Endometrial microvascular endothelial cells (primary cell): Measurements from ENCODE around the gene IL17F. TPM values are rescaled to one million over a fixed set of nuclear protein-coding genes. Genes with fewer than 3 reads are reported as not detected.

ENCODE experiments used
- in situ Hi-C: cut with HindIII; loops from 2 replicates; pipeline ENCODE4 v1.10.0; 2017; ENCODE audit warnings: low sequenced_read_pairs, low pct_unique_long_range_greater_than_20kb; ENCODE audit errors: inconsistent ontology term
- total RNA-seq: library from RNA; depleted of rRNA; stranded (reverse); fragments of >200 nt; gene quantifications from one replicate; pipeline ENCODE4 v1.2.3, GENCODE V29; 2015; ENCODE audit errors: inconsistent ontology term

Gene IL17F
- not detected for total RNA-seq

- in situ Hi-C loops, result no loop called here
These were observed at the start of gene IL17F for GRCh38 chr6:52244400-52244799. Gene IL17F, minus strand, starts transcription at chr6:52244500. Its CDS starts 71 bp downstream, at chr6:52244429.

DNA sequence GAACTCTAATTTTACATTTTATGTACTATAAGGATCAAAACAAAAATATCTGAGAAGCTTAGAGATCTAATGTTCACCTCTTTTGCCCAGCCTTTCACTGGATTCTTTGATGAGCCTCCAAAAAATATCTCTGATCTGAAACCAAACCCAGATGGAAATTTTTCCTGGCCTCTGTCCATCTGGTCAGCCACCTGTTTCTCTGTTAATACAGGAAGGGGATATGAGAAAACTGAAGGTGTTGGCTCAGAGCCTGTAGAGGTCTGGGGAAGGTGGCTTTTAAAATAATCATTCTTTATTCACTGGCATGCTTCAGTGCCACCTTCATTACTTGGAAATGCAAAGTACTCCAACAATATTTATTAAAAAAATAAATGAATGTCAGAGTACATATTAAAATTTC, 48.8 kb upstream of the IL17F start:
- in situ Hi-C loops, result loop anchor here (25.0 kb wide), 1 partner anchor 94 kb away; no protein-coding TSS in a partner anchor

- in situ Hi-C loops, result loop anchor here (25.0 kb wide), 1 partner anchor 98 kb away; no protein-coding TSS in a partner anchor
These were observed 44.5 kb upstream of the IL17F start for GRCh38 chr6:52288841-52289240.

DNA sequence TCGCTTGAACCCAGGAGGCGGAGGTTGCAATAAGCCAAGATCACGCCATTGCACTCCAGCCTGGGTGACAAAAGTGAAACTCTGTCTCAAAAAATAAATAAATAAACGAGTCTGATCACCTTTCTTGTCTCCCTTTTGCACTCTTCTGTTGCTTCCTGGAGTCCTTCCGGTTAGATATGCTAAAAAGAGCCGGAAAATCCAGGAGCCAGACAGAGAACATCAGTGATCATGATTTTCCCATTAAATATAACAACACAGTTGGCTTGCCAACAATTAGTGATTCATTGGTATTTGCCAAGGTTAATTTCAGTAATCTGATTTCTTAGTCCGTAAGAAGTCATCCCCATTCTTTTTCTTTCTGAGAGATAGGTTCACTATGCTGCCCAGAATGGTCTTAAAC, 43.9 kb upstream of the IL17F start:
- in situ Hi-C loops, result loop anchor here (25.0 kb wide), 1 partner anchor 99 kb away; no protein-coding TSS in a partner anchor

DNA sequence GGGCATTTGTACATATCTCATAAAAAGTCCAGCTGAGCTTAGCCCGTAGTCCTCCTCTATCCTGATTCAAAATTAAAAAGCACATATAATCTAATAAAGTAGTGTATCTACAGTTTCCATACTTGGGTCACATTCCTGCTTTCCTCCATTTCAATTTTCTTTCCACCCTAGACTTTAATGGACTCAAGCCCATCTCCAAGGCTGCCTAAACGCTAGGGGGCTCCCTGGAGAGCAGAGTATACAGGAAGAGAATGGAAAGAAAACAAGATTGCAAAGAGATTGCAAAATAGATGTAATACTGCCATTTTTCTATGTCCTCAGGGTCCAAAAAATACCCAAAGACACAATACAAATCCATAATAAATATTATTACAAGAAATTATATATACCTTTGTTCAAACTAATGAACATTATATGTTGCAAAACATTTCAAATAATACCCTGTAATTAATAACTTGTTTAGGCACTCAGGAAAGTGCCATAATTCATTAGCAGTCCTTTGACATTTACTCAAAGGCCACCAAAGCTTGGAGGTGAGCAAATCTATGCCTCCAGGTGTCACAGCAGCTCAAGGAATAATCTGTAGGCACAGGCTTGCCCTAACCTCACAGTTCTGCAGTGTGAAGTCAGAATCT, 42.6 kb upstream of the IL17F start:
- in situ Hi-C loops, result loop anchor here (25.0 kb wide), 1 partner anchor 100 kb away; no protein-coding TSS in a partner anchor

- in situ Hi-C loops, result loop anchor here (25.0 kb wide), 1 partner anchor 102 kb away; no protein-coding TSS in a partner anchor
These were observed 41.1 kb upstream of the IL17F start for GRCh38 chr6:52285177-52286068.

DNA sequence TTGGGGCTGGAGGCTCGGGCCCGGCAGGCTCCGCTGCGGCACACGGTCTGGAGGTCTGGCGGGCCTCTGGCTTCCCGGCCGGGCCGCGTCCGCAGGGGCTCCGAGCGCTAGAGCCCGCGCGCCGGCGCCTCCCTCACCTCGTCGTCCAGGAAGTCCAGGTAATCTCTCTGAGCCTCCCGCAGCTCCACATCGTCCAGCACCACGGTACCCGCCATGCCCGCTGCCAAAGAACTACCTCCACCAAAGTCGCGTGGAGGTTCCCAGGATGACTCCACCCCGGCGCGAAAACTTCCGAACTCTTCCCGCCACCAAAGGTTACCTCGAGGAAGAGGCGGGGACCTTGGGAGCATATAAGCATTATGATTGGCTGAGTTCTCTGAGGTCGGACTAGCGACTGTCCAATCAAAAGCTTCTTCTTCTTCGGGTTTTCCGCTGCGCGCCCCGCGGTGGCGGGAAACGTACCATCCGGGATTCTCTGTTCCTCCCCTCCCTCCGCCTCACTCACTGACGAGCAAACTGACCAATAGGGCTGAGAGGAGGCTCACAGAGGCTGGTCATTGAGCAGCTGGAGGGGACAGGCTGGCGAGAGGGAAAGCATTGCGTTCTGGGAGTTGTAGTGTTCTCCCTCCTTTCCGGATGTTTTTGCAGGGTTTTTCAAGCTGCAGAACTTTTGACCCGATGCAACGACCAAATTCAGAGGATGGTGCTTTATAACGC, 40.3 kb upstream of the IL17F start, which contains the start of gene MCM3:
MCM3 (minus strand) TSS at position 283 of the 717 bp plus-strand sequence; CDS start at position 215, 68 bp downstream.
- in situ Hi-C loops, result loop anchor here (25.0 kb wide), 1 partner anchor 103 kb away; no protein-coding TSS in a partner anchor

GRCh38 chr6:52284131-52284459, 39.8 kb upstream of the IL17F start:
- in situ Hi-C loops, result loop anchor here (25.0 kb wide), 1 partner anchor 103 kb away; no protein-coding TSS in a partner anchor

GRCh38 chr6:52283111-52283510, 38.8 kb upstream of the IL17F start:
- in situ Hi-C loops, result loop anchor here (25.0 kb wide), 1 partner anchor 104 kb away; no protein-coding TSS in a partner anchor

GRCh38 chr6:52276130-52276529, 31.8 kb upstream of the IL17F start:
- in situ Hi-C loops, result loop anchor here (25.0 kb wide), 1 partner anchor 111 kb away; no protein-coding TSS in a partner anchor

DNA sequence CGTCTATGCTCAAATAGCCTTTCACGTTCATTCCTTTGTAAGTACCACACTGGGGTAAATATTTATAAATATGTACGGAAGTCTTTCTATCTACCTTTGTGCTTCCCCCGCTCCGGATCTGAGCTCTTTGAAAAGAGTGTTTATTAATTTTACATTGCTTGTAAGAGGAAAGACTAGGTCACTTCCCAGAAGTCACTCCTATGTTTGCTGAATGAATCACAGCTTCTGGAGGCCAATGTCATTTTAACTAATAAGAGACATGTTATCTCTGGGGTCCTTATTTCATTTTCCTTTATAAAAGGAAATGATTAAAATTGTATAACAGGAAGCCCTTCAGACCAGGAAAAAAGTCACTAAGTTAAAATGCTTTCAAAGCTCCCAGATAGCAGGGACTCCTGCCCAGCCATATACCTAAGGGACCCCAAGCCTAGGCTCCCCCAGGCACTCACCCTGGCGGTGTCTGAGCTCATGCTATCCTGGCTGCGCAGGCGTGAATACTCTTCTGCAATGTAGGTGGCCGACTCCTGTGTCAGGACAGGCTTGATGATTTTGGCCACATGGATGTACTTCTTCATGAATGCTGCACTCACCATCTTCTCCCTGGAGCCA, 27.7 kb upstream of the IL17F start:
- in situ Hi-C loops, result loop anchor here (25.0 kb wide), 1 partner anchor 390 kb away; the partner anchor contains the start of gene TMEM14A

DNA sequence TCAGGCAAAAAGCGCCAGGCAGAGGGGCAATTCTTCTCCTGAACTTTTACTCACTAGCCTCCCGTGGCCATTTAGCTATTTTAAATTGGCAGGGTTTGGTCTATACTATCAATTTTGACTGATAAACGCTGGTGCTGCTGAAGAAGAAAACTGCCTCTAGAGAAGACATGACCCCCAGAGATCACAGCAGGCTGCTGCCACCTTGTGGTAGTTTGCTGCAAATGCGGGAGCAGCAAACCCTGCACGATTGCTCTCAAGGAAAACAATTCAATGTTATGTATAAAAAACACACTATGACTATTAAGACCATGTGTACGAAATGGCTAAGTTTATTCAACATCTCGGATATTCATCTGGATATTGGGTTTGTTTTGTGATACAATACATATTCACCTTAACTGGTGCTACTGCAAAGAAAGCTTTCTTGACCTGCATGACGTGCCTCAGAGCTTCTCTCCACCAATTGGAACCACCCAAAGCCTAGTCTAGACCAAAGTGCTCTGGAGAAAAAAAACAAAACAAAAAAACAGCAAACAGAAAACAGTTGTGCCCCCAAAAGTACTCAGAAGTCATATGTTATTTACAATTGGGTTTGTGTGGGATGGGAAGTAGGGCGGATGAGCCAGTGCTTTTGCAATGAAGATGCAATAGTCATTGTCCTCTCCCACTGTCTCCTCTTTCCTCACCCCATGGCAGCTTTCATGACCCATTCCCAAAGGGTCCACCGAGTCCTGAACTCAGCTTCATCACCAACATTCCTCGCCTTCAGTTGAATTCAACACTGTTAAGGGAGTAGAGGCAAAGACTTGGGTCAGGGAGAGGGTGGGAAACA, 19.6 kb upstream of the IL17F start:
- in situ Hi-C loops, result loop anchor here (25.0 kb wide), 1 partner anchor 398 kb away; the partner anchor contains the start of gene TMEM14A

DNA sequence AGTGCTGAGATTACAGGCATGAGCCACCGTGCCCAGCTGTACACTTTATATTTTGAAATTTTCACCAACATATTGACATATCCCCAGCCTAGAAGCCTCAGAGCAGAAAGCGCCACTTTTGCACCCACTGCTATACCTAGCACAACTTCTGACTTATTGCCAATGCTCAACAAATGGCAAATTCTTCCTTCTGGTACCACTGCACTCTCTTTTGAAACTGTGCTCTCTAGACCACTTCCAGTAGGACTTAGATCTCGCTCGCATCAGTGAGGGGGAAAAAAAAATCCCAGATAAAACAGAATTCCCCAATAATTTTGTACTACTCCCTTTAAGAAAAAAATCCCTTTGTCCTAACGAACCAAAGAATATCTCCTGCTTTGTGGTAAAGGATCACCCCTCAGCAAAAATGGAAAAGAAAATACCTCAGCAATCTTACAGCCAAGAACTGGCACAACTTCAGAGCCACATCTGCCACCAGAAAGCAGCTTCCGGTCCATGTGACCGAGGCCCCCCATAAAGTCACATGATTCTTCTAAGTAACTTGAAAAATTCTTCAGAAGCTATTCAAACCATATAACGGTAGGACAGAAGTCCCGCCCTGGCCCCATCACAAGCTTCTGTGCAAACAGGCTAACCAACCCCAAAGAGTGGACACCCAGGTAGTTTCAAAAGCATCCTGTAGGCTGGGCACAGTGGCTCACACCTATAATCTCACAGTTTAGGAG, 18.5 kb upstream of the IL17F start:
- in situ Hi-C loops, result loop anchor here (25.0 kb wide), 1 partner anchor 400 kb away; the partner anchor contains the start of gene TMEM14A

DNA sequence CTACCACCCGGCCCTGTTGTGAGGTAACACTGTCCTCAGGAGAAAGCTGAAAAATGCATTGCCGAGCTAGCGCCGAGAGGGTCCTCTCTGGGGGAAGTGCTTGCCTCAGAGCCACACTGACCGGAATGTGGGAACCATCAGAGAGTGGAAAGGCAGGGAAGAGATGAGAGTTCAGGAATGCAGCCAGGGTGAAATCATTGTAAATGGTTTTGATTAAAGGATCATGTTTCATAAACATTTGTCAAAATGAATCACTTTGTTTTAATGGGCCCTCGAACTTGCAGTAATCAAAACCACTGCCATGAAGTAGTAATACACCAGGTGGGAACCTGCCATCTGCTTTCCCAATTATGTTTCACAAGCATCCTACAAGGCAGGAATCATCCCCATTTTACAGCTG, 16.9 kb upstream of the IL17F start:
- in situ Hi-C loops, result loop anchor here (25.0 kb wide), 1 partner anchor 401 kb away; the partner anchor contains the start of gene TMEM14A

GRCh38 chr6:52260634-52261033, 16.3 kb upstream of the IL17F start:
- in situ Hi-C loops, result loop anchor here (25.0 kb wide), 1 partner anchor 402 kb away; the partner anchor contains the start of gene TMEM14A

DNA sequence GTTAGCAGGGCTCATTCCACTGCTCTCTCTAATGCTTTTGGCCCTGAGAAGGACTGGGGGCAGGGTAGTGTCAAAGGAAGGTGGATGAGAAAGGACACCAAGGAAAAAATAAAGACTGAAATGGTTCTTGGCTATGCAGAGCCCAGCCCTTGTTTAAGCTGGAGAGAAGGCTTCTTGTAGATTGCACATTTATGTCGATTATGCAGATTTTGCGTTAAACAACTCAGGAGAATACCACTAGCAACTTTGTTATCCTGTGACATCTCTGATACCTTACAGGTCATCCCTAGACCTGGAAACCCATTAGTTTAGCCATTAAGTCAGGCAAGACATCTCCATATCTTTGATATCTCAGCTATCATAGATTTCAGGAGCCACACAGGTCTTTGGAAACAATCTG, 11.1 kb upstream of the IL17F start:
- in situ Hi-C loops, result loop anchor here (25.0 kb wide), 1 partner anchor 407 kb away; the partner anchor contains the start of gene TMEM14A
